GM13977 (cell line): ENCODE measurements around the gene PDYN.

ENCODE experiments used
- DNase-seq: peaks from one replicate; pipeline ENCODE4 v3.0.0; 2012; ENCODE audit warnings: low spot score
- CTCF ChIP-seq: IDR thresholded peaks from 2 replicates; pipeline ENCODE4 v1.5.1; 2012; ENCODE audit warnings: mild to moderate bottlenecking, control low read depth; ENCODE audit not compliant: insufficient read depth; ENCODE audit errors: extremely low read depth, missing control alignments
- in situ Hi-C: fragments of 300-500 bp; cut with MboI; formaldehyde crosslinking; loops from one replicate; pipeline ENCODE4 v1.12.0; 2022; ENCODE audit warnings: low sequenced_read_pairs, low pct_unique_long_range_greater_than_20kb, mixed read lengths, inconsistent platforms; ENCODE audit not compliant: unreplicated experiment

PDYN gene

GRCh38 chr20:2005359-2005758, 11.5 kb upstream of the PDYN start:
- in situ Hi-C loops = no loop called here
- DNase-seq = no peak
- TF ChIP-seq CTCF = no peak

GRCh38 chr20:2004171-2004570, 10.3 kb upstream of the PDYN start:
- TF ChIP-seq CTCF = no peak
- in situ Hi-C loops = no loop called here
- no peak for DNase-seq

- no peak for DNase-seq
- in situ Hi-C loops = no loop called here
- no peak for TF ChIP-seq CTCF
These were observed 8.5 kb upstream of the PDYN start for GRCh38 chr20:2002365-2002764.

- in situ Hi-C loops = no loop called here
- DNase-seq = no peak
- TF ChIP-seq CTCF = no peak
These were observed 7.3 kb upstream of the PDYN start for GRCh38 chr20:2001119-2001518.

GRCh38 chr20:2000285-2000684, 6.4 kb upstream of the PDYN start:
- DNase-seq = no peak
- TF ChIP-seq CTCF = no peak
- in situ Hi-C loops = no loop called here

- TF ChIP-seq CTCF = no peak
- in situ Hi-C loops = no loop called here
These were observed 4.9 kb upstream of the PDYN start for GRCh38 chr20:1998715-1999114.

GRCh38 chr20:1998193-1998520, 4.3 kb upstream of the PDYN start:
- no peak for TF ChIP-seq CTCF
- in situ Hi-C loops = no loop called here

More at GRCh38 chr20:1998715-1999114, 4.9 kb upstream of the PDYN start:
- DNase-seq = no peak

More at GRCh38 chr20:1998193-1998520, 4.3 kb upstream of the PDYN start:
- no peak for DNase-seq
